Activated CD4-positive, alpha-beta T cell treated with anti-CD3 and anti-CD28 coated beads, Interleukin-2, amount 50 U/mL, for 48 hours (primary cell): ENCODE results near the gene SCN2A.
A peak's percentile ranks its signal among the peaks of the same experiment; 100 is the strongest.
"Not testable (repeated sequence)": the region's sequence is repeated elsewhere in the genome, so short reads cannot be mapped to it uniquely, and the experiment has no call there.

ENCODE experiments used
- DNase-seq, 2 experiments: peaks; one replicate each; pipeline ENCODE4 v3.0.0-alpha.2; 2020

SCN2A gene

DNA sequence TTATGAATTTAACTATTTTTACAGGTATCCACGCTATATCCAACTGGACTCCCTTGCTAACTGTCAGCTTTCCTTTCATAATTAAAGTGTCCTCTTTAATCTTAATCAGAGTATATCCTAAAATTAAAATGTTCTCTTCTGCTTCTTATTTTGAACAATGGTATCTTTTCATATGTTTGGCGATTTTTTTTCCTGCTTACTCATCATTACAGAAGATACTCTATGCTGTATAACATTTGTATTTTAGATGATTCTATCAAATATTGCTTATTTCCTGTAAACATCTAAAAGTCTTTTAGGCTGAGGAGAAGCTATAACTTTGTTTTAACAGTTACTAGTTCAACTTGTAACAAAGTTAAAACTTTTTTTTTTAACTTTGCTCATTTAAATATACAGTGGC, 17.4 kb downstream of the SCN2A start:
- no peak for DNase-seq

- not testable (repeated sequence) for DNase-seq
These were observed 21.1 kb downstream of the SCN2A start for GRCh38 chr2:165260347-165260746.

DNA sequence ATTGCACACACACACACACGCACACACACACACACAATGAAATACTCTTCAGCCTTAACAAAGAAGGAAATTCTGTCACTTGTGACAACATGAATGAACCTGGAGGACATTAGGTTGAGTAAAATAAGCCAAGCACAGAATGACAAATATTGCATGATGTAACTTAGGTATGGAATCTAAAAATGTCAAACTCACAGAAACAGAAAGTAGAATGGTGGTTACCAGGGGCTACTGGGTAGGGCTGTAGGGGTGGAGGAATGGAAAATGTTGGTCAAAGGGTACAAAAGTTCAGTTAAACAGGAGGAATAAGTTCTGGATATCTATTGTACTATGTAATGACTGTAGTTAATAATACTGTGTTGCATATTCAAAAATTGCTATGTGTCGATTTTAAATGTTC, 29.5 kb downstream of the SCN2A start:
- no peak for DNase-seq

- DNase-seq = no peak
These were observed 34.0 kb downstream of the SCN2A start for GRCh38 chr2:165273176-165273575.

GRCh38 chr2:165274698-165275097, 35.5 kb downstream of the SCN2A start:
- no peak for DNase-seq

GRCh38 chr2:165275932-165276331, 36.7 kb downstream of the SCN2A start:
- no peak for DNase-seq

GRCh38 chr2:165277295-165277694, 38.1 kb downstream of the SCN2A start:
- no peak for DNase-seq

GRCh38 chr2:165277860-165278656, 38.8 kb downstream of the SCN2A start:
- no peak for DNase-seq

DNA sequence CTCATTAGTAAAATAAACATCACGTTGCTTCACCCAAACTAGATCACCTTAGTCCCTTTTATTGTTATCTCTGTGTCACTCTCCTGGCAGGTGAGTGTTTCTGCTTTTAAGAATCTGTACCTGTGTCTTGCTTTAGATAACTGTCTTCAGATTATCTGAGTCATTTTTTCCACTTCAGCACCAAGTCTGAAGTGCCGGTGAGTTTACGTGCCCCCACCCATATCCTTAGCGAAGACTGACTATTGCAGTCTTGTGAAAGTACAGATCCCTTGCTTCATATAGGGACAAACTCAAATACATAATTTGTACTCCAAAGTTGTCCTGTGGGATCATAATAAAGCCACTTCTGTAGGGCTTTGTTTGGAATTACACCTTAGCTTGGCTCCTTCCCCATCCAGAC, 41.1 kb downstream of the SCN2A start:
- DNase-seq = no peak

DNA sequence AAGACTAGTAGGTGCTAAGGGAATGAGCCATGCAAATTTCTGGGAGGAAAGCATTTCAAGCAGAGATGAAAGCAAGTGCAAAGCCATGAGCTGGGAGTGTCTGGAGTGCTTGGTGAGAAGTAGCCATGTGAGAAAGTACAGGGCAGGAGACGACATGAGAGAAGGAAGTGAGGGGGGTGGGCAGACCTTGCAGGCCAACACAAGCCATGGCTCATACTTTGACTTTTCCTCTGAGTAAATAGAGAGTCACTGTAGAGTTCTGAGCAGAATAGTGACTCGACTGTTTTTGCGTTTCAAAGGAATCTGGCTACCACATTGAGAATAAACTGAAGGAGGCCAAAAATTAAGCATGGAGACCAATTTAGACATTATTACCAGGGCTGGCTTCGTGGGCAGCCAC, 42.2 kb downstream of the SCN2A start:
- no peak for DNase-seq

- DNase-seq = no peak
These were observed 44.1 kb downstream of the SCN2A start for GRCh38 chr2:165283342-165283741.

- no peak for DNase-seq
These were observed 48.0 kb downstream of the SCN2A start for GRCh38 chr2:165287094-165287778.

GRCh38 chr2:165289069-165289468, 49.9 kb downstream of the SCN2A start:
- no peak for DNase-seq

- peak in 1 of 2 experiments; percentile 9 for DNase-seq
These were observed 54.5 kb downstream of the SCN2A start for GRCh38 chr2:165293440-165294420.

GRCh38 chr2:165294912-165295311, 55.7 kb downstream of the SCN2A start:
- DNase-seq = no peak

DNA sequence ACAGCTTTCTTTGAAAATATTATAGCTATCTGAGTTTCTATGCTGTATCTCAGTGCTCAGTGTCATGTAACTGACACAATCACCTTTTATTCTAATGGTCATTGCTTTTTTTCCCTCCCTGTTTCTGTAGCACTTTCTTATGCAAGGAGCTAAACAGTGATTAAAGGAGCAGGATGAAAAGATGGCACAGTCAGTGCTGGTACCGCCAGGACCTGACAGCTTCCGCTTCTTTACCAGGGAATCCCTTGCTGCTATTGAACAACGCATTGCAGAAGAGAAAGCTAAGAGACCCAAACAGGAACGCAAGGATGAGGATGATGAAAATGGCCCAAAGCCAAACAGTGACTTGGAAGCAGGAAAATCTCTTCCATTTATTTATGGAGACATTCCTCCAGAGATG, 56.4 kb downstream of the SCN2A start:
- no peak for DNase-seq

DNA sequence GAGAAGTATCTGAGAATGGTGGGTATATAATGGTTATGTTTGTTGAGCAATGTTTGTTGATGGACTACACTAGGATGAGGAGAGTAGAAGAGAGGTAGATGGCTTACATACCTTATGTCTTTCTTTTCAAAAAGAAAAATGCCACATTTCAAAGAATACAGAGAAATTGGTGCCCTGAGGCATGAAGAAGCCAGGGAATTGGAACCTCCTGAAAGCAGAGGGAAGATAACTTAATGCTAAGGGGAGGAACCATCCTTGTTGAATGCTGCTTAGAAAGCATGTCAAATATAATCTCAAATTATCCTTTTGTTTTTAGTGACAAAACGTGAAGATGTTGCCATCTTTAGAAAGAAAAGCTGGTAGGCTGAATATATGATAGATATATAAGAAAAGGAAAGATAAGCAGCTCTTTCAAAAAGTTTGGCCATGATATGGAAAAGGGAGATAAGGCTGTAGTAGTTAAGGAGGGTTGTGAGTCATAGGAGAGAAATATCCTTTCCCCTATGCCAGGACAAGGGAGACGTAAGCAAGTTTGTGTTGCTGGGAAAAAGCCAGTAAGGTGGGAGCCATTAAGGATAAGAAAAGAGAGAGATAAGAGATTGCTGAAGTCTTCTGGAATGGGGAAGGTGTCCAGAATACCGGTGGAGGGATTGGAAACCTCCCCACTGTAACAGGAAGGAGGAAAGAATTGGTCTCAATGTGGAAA, 66.3 kb downstream of the SCN2A start:
- no peak for DNase-seq

GRCh38 chr2:165307317-165307716, 68.1 kb downstream of the SCN2A start:
- DNase-seq = no peak

- no peak for DNase-seq
These were observed 72.7 kb downstream of the SCN2A start for GRCh38 chr2:165311949-165312348.

- DNase-seq = no peak
These were observed 73.8 kb downstream of the SCN2A start for GRCh38 chr2:165312999-165313398.

DNA sequence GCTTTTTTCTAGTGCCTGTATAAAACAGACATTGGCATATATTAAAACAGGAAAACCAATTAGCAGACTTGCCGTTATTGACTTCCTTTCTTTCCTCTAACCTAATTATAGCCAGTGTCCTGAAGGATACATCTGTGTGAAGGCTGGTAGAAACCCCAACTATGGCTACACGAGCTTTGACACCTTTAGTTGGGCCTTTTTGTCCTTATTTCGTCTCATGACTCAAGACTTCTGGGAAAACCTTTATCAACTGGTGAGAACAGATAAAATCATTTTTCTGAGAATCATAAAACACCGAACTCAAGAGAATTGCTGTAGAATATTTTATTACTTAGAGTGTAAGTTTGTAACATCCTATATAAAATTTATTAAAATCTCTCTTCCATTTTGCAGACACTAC, 74.3 kb downstream of the SCN2A start:
- DNase-seq = no peak

GRCh38 chr2:165328272-165328671, 89.1 kb downstream of the SCN2A start:
- no peak for DNase-seq

GRCh38 chr2:165344276-165344675, 105.1 kb downstream of the SCN2A start:
- not testable (repeated sequence) for DNase-seq
